GM21737 (cell line): ENCODE data around the gene PELI2.

Source experiments
- ATAC-seq: cut with Tn5 transposase; IDR thresholded peaks from one replicate; pipeline ENCODE4 v1.9.1; 2021; ENCODE audit warnings: mild to moderate bottlenecking, moderate library complexity; ENCODE audit not compliant: unreplicated experiment

PELI2 gene

GRCh38 chr14:56199095-56199981 is 81.1 kb downstream of the PELI2 start:
- peak; percentile 39 for ATAC-seq

- ATAC-seq, result peak; percentile 48
These were observed 81.9 kb downstream of the PELI2 start for GRCh38 chr14:56199982-56200577.

GRCh38 chr14:56202256-56202655 is 84.0 kb downstream of the PELI2 start:
- peak; percentile 47 for ATAC-seq

GRCh38 chr14:56205881-56206280 is 87.7 kb downstream of the PELI2 start:
- no peak for ATAC-seq

- no peak for ATAC-seq
These were observed 88.4 kb downstream of the PELI2 start for GRCh38 chr14:56206596-56206995.

- ATAC-seq, result no peak
These were observed 89.5 kb downstream of the PELI2 start for GRCh38 chr14:56207626-56208292.

- no peak for ATAC-seq
These were observed 90.3 kb downstream of the PELI2 start for GRCh38 chr14:56208520-56208919.

- no peak for ATAC-seq
These were observed 92.4 kb downstream of the PELI2 start for GRCh38 chr14:56210571-56210970.

- no peak for ATAC-seq
These were observed 92.9 kb downstream of the PELI2 start for GRCh38 chr14:56211084-56211483.

- ATAC-seq, result no peak
These were observed 93.6 kb downstream of the PELI2 start for GRCh38 chr14:56211844-56212243.

- no peak for ATAC-seq
These were observed 94.3 kb downstream of the PELI2 start for GRCh38 chr14:56212521-56212920.

- ATAC-seq, result no peak
These were observed 95.1 kb downstream of the PELI2 start for GRCh38 chr14:56213306-56213705.

- no peak for ATAC-seq
These were observed 97.0 kb downstream of the PELI2 start for GRCh38 chr14:56215180-56215579.

- no peak for ATAC-seq
These were observed 98.6 kb downstream of the PELI2 start for GRCh38 chr14:56216626-56217379.

GRCh38 chr14:56217380-56218045 is 99.3 kb downstream of the PELI2 start:
- ATAC-seq, result no peak

GRCh38 chr14:56219666-56220413 is 101.6 kb downstream of the PELI2 start:
- ATAC-seq, result no peak

- ATAC-seq, result no peak
These were observed 103.3 kb downstream of the PELI2 start for GRCh38 chr14:56221382-56222128.

- no peak for ATAC-seq
These were observed 106.0 kb downstream of the PELI2 start for GRCh38 chr14:56224229-56224628.
